Stimulated activated CD4-positive, alpha-beta T cell treated with anti-CD3 and anti-CD28 coated beads, Interleukin-12 subunit alpha, Interleukin-12 subunit beta, amount 100 ng/mL, for 24 hours (primary cell): ENCODE measurements around the gene AHNAK.

Experiments used
- DNase-seq, 2 experiments: peaks; one replicate each; pipeline ENCODE4 v3.0.0-alpha.2; 2020; ENCODE audit warnings: low read depth in 2 of 2

The AHNAK gene

DNA sequence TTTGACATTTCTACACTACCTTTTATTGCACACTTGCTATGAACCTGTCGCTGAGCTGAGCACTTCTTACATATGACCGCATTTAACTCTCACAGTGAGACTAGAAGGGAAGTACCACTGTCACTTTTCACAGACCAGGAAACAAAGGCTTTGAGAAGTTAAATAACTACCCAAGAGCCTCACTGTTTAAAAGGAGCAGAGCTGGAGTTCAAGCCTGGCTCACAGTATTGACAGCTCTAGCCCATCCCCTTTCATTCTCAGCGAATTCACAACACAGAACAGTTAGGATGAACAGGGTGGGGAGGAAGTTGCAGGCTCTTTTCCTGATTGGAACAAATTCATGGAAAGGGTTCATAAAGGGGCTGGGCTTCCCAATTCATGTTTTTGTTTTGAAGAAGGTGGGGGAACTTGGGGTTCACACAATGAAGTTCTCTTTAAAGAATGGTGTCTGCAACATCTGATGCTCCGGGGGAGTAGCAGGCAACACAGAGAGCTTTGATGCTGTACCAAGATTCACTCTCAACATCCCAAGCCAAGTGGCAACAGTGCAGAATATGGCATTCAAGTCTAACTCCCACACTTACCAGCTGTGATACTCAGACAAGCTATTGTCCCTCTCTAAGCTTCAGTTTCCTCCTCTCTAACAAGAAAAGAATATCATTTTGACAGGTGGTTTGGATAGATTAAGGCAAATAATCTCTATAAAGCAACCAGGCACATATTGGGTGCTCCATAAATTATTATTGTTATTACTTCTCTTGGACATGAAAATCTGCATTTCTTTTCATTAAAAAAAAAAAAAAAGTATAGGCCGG lies 110.6 kb downstream of the AHNAK start:
- DNase-seq = no peak

DNA sequence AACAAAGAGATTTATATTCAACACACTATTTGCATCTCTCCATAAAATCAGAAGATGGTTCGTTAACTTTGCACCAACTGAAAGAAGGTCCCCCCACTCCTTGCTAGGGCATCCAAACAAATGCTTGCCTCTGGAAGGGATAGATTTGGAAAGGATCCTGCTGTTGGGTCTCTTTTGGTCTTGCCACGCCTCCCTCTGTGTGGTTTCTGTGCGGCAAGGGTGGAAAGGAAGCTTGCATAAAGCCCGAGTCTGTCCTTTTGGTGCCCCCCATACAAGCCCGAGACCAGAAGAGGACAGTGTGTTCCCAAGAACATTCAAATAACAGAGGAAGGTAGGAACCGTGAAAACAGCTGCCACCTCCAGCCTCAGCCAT lies 112.7 kb downstream of the AHNAK start:
- no peak for DNase-seq

DNA sequence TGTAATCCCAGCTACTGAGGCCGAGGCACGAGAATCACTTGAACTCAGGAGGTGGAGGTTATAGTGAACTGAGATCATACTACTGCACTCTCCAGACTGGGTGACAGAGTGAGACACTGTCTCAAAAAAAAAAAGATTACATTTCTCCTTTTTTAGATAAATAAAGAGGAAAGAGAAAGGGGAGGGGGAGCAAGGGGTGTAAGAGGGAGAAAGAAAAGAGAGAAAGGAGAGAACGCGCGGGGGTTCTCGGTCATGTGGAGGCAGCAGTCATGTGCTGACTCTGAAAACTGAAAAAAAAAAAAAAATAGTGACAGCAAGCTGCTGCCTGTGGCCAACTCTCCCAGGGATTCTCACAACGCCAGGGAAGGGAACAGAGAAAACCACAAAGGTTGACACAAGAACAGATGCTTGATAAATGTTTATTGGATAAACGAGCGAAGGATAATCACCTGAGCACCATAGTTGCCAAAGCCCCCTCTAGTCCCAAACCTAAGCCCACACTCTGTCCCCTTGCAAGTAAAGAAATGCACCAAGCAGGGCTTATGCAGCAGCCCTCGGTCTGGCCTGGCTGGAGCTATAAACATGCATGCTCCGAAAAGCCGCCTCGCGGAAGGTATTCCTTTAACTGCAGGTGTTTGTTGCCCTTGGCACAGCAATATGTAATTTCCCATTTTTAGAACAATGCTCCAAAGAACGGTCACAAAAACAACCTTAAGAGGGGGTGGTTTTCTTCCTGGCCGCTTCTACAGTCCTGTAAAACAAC lies 113.3 kb downstream of the AHNAK start:
- no peak for DNase-seq

DNA sequence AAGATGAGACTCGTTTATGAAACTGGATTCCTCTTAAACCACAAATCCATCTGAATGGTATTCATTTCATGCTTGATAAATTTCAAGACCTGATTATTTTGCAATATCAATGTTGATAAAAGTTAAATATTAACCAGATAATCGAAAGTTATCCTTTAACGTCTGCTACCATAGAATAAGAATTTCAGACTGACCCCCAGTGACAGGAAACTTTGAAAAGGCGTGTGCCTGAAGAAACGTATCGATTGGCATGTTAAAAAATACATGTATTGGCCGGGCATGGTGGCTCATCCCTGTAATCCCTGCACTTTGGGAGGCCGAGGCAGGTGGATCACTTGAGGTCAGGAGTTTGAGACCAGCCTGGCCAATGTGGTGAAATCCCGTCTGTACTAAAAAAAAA lies 113.9 kb downstream of the AHNAK start:
- no peak for DNase-seq

DNA sequence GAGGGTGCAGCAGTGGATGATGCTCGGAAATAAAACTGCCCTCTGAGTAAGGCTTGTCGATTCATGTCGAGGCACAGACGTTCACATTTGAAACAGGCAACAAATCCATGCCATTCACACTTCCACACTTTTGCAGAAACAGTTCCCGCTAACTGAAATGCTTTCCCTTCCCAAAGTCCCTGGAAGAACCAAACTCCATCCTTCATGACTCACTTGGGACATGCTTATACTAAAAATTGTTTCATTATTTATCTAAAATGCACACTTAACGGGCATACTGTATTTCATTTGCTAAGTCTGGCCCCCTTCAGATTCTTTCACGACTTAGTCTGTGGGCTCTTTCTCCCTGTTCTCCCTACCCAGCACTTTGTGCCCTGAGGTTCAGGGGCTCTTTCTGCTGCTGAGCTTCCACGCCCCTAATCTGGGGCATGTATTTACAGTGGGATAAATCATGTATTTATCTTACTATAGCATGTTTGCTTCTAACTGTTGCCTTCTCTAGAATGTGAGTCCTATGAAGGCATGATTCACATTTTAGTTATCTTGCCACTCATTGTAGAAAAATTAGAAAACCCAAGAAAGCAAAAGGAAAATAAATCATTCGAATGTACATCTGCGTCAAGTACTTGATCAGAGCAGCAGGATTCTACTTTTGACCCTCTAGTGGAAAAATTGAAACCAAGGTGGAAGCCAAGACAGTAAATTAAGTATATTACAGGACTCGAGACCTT lies 115.3 kb downstream of the AHNAK start:
- no peak for DNase-seq

DNA sequence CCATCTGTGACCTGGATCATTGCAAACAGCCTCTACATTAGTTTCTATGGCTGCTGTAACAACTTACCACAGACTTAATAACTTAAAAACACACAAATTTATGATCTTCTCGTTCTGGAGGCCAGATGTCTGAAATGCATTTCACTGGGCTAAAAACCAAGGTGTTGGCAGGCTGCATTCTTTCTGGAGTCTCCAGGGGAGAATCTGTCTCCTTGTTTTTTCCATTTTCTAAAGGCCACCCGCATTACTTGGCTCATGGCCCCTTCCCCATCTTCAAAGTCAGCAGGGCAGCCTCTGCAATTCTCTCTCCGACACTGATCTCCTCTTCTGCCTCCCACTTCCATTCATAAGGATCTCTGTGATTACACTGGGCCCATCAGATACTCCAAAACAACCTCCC lies 116.2 kb downstream of the AHNAK start:
- DNase-seq = no peak

DNA sequence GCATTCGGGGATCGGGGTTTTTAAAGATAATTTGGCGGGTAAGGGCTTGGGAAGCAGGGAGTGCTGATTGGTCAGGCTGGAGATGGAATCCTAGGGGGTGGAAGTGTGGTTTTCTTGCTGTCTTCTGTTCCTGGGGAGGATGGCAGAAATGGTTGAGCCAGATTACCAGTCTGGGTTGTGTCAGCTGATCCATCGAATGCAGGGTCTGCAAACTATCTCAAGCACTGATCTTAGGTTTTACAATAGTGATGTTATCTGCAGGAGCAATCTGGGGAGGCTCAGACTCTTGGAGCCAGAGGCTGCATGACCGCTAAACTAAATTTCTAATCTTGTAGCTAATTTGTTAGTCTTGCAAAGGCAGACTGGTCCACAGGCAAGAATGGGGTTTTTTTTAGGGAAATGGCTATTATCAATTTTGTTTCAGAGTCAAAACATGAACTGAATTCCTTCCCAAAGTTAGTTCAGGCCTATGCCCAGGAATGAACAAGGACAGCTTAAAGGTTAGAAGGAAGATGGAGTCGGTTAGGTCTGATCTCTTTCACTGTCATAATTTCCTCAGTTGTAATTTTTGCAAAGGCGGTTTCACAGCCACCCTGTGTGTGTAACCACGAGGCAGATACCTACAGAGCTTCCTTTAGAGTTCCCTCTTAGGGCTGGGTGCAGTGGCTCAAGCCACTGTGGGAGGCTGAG lies 117.6 kb downstream of the AHNAK start:
- DNase-seq = no peak

DNA sequence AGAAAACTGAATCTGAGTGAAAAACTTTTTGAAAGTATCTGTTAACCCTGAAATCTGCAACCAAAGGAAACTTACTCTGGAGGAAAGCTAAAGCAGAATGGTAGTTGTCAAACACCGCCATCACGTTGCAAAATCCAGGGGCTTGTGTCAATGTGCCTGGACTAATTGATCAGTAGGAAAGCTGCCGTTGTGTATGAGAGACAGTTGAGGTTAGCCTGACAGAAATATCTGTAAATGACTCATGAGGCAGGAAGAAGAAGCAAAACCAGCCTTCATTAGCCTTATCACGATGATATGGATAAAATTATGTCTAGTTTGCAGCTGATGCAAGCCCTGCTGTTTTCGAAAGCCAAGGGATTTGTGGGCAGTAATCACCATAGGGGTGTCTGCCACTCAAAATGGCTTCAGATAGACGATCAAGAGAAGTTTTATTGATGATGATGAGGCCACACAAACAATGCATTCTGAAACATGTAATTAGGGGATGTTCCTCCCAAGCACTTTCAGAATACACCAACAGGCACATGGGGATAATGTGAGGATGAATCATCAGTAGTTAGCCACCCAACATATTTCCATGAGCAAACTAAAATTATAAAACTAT lies 118.9 kb downstream of the AHNAK start:
- no peak for DNase-seq

DNA sequence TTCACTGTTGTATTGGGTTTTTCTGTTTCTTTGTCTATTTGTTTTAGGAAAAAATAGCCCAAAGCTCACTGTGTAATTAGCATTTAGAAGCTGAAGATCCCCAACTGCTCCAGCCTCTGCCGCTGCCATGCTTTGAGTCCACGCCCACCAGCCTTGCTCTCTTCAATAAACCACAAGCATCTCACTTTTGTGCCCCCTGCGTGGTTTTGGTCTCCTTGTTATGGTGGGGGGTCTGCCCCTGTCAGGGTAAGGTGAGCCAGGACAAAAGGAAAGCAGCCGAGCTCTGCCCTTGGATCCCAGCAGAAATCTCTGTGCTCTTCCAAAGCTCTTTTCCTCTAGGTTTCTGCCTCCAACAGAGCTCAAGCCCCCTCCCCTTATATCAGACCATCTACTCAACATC lies 123.6 kb downstream of the AHNAK start:
- DNase-seq = no peak

DNA sequence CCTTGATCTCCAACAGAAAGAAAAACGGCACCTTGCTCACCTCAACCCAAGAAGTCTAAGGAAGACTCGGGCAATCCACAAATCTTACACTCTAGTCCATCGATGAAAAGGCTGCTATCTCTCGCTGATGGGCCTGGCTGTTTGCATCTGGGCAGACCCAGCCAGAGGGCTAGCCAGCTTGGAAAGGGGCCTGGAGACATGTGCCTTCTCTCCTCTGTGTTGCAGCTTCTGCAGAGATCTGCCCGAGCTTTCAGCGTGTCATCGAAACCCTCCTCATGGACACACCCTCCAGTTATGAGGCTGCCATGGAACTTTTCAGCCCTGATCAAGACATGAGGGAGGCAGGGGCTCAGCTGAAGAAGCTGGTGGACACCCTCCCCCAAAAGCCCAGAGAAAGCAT lies 124.6 kb downstream of the AHNAK start:
- no peak for DNase-seq

DNA sequence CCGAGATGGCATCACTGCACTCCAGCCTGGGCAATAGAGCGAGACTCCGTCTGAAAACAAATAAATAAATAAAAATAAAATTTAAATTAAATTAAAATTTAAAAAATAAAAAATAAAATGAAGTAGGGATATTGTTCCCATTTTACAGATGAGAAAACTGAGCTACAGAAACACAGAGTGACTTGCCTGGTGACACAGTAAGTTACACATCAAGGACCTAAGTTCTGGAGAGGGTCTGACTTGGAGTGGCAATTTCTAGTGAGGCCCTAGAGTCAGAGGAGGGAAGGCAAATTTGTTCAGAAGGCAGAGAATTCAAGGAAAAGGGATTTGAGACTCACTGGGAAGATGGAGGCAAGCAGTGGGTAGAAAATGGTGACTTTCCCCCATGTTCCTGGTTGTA lies 125.7 kb downstream of the AHNAK start:
- DNase-seq = no peak

DNA sequence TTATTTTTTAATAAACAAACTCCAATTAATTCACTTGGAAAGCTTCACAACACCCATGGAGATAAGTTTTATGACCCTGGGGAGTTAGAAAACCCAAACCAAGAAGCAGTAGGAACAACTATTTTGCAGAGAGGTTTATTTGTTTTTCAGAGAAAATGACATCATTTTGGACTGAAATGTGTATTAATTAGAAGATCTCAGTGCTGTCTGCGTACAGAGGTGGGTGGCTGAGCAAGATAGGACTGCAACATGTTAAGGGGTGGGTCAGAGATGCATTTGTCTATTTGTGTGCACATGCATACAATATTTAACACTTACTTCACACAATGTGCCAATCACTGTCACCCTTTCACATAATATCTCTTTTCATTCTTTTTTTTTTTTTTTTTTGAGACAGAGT lies 126.7 kb downstream of the AHNAK start:
- no peak for DNase-seq

DNA sequence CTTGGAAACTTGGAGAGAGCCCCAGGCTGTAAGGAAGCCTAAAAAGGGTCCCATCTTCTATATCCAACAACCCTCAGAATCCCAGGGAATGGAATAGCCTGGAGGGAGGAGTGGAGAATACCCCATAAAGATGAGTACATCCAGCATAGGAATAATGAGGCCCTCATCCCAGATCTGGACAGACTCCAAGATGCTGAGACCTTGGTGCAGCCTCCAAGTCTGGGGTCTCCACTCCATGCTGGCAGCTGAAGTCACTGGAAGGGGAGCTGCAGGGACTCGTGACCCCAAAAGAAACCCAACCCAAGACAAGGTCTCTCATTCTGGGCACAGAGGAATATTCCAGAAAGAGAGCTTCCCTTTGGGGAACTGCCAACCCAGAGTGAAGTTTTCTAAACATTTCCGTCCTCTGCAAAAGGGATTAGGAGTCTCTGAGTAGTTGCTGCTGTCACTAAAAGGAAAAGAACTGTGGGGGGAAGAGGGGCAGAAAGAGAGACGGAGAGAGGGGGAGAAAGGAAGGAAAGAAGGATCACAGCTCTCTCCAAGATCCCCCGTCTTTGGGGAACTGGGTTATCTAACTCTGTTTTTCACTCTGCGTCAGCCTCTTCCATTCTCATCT lies 127.2 kb downstream of the AHNAK start:
- no peak for DNase-seq

DNA sequence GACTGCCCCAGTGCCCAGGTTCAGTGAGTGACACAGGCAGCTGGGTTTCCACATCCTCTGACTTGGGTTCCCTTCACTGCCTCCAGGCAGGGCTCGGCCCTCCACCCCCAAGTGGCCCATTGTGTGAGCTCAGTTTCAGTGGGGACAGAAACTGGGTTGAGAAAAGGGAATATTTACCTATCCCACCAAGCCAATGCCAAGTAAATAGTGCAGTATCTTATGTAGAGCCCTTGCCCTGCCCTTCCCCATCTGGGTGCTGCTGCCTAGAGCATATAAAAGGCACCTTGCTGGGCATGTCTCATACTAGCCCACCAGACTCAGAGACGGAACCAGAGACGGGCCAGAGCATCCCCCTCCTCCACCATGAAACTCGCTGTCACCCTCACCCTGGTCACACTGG lies 127.9 kb downstream of the AHNAK start, which contains the start of gene SCGB1A1:
SCGB1A1 (plus strand) TSS at position 301 of the 400 bp plus-strand sequence; CDS start at position 364, 63 bp downstream.
- no peak for DNase-seq

DNA sequence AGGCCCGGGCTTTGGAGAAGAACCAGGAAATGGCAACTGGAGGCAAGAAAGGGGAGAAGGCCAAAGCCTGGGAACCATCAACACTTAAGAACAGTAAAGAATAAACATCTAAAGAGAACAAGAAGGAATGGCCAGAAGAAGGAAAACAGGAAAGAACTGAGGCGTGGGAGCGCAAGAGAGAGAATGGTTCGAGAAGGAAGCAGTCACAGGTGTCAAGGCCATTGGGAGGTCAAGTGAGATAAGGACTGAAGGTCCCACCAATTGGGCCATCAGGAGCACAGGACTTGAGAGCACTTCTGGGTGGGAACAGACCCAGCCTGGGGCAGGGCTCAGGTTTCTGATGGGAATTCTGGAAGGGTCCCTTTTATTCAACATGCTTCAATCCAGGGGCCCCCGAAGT lies 128.5 kb downstream of the AHNAK start:
- no peak for DNase-seq

DNA sequence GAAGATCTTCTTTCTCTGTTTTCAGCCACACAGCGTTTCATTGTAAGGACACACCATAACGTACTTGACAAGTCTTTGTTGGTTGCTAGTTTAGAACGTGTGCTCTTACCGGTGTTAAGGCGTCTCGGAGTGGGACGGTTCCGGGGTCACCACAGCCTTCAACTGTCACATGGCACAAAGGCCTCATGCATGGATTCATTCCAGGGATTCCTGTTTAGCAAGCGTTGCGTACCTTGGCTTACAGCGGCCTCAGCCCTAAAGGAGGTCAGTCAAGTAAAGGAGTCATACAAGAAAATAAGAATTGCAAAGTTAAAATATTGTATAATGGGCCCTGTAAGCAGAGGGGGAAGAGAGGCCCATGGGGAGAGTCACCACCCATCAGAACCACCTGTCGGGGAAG lies 130.0 kb downstream of the AHNAK start:
- no peak for DNase-seq

DNA sequence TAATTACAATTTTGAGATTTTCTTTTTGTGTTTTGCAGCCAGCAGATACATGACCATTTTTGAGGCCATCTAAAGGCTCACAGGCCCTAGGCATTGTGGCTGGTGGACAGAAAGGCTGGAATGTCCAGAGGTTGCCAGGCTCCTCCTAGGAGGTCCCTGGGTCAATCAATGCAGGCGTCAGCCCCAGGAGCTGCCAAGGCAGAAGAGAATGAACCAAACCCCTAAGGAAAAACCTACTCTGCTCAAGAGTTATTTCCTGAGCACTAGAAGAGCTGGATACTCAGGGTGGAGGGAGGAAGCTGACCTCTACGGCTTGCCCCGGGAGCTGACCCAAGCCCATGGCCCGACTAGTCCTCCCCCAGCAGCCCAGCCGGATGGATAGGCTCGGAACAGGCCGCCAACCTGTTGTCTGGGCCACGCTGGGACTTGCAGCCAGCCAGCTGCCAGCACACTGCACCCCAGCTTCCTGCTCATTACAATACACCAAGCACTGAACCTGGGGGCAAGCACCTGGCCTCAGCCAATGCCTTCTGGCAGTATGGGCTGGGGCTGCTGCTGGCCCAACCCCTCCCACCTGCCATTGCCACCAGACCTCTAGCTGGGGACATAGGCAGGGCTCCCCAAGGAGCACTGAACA lies 133.4 kb downstream of the AHNAK start:
- no peak for DNase-seq

DNA sequence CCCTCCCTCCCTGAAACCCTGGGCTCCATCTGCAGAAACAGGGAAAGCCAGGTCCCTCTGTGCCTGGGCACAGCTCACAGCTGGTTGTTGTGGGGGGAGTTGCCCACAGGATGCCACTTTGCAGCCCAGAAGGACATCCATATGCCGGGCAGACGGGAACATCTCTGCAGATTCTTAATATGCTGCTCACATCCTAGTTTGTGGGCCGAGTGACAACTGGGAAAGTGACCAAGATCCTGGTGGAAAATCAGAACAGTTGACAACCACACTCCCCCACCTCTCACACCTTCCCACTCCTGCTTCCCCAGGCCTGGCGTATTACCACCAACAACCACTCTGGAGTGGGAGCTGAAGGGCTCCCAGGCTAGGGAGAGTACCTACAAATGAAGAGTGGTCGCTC lies 135.1 kb downstream of the AHNAK start:
- no peak for DNase-seq

DNA sequence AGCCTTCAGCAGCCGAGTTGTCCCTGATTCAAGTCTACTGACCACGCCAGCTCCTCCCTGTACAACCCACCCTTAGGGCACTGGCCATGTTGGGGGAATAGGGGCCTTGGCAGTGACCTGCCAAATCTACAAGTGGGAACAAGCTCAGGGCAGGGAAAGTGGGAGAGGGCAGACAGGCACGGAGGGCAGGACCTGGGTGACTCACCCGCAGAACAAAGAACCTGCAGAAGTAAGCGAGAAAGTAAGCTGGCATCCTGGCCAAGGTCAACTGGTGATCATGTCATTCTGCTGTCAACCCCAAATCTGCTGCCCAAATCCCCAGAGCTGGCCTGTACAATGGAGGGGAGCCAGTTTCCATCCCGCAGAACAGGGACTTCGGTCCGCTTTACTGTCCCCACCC lies 135.6 kb downstream of the AHNAK start:
- no peak for DNase-seq

DNA sequence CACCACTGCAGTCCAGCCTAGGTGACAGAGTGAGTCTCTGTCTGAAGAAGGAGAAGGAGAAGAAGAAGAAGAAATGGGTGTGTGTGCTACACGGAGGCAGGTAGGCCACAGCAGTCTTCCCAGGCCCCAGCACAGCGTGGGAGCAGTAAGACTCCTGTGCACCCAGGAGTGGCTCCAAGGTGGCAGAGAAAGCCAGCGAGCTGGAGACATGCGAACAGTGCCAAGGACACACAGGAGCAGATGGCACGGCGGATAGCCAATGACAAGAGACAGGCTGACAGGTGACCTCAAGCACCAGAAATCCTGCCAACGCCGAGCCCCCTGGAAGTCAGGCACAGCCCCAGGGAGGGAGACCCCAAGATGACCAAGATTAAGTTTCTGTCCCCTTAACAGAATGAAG lies 136.8 kb downstream of the AHNAK start:
- no peak for DNase-seq

DNA sequence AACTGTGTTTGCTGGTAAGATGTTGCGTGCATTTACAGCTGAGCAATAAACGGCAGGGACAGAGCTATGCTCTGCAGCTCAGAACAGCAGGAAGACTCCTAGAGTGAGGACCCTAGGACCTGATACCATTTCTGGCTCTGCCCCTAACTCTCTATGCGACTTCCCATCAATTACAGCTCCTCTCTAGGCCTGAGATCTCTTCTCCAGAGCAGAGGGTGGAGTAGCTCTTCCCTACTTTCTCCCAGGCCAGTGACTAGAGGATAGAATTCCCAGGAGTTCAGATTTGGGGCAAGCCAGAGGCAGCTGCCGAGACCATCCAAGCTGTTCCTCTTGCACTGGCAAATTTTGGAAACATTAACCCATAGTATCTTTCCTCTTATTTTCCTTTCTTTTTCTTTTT lies 140.6 kb downstream of the AHNAK start:
- DNase-seq = no peak
